ENCODE measurements around the gene AK3.

The AK3 gene

DNA sequence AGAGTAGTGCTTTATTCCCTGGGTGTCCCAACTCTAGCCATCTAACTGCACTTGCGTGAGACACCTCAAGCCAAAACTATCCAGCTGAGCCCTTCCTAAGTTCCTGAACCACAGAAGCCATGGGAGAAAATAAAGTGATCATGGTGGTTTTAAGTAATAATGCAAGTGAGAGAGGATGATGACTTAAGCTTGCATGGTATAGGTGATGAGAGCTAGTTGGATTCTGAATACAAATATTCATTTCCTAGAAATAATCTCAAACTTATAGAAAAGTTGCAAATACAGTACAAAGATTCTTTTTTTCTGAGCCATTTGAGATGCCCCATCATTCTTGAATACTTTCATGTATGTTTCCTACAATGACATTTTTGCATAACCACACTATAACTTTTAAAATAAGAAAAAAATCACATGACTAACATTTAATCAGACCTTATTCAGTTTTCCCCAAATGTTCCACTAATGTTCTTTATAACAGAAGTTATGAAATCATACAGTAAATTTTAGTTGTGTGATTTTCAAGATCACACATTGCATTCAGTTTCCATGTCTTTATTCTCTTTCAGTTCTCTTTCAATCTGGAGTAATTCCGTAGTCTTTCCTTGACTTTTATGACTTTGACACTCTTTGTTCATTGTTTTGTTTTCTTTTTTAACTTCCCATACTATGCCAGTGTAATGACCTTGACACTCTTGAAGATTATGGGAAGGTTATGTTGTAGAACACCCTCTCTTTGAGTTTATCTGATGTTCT is 5.5 kb upstream of the AK3 start:
- no peak for DNase-seq (ENCODE audit: low read depth)

DNA sequence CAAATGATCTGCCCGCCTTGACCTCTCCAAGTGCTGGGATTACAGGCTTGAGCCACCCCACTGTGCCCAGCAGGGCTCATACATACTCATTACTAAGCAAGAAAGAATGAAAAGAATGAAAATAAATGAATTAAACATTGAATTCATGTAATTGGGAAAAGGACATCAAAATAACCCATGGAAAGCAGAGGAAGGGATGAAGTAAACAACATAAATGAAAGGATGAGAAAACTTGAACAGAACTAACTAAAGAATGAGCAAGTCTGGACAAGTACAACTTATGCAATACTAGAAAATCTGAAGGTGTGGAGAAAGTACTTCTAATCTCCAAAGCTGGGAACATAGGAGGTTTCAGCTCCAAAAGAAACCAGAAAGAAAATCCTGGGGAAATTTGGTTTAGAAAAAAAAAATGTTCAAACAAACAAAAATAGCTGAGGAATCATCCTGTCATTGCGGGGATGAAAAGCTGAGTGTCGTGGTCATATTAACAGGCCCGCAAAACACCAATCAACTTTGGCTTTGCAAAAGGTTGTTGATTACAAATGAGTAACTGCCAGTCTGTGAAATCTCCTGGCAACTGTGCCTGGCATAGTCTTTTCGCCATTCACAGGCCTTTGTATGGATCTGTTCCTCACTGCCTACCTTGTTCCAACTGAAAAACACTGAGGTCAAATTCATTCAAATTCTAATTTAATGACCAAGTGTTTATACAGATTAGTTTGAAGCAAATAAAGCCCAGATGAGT is 2.3 kb upstream of the AK3 start:
- no peak for DNase-seq (ENCODE audit: low read depth)

DNA sequence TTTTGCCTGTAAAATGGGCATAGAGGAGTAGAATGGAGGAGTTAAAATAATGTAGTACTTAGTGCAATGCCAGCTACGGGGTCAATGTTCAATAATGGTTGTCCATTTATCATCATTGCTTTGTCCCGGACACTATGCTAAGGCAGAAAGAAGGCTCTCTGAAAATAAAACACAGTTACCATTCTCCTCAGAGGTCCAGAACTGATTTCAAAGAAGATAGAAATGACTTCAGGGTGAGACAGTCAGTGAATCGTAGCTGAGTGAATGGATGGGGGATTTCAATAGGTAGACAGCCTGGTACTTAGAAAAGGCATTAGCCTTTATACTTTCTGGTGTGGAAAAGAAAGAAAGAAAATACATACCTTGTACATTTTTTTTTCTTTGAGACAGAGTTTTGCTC is 1.2 kb upstream of the AK3 start:
- DNase-seq (ENCODE audit: low read depth): no peak

DNA sequence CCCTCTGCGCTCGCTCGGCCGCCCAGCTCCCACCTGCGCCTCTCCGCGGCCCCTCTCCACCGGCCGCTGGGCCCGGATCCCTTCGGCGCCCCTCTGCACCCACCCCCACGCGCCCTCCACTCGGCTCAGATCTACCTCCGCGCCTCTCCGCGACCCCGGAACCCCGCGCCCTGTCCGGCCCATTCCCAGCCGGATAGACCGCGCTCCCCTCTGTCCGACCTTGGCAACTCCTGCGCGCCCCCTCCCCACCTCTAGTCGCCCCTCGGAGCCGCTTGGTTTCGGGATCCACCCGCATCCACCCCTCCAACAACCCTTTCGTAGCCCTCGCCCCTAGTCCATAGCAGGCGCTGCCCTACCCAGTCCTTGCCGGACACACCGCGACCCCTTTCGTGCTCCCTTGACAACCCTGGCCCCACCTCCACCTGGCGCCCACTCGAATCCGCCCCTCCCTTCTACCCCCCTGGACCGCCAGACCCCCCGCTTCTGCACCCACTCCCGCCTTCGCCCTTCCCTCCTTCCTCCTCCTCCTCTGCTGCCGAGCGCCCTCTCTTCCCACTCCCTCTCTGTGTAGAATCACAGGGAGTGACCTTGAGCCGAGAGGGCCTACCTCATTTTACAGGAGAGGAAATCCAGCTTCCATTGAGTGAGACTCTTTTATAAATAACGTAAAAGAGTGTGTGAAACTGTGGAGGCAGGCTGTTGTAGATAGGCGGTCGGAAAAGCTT is 525 bp upstream of the AK3 start:
- DNase-seq (ENCODE audit: low read depth): no peak

DNA sequence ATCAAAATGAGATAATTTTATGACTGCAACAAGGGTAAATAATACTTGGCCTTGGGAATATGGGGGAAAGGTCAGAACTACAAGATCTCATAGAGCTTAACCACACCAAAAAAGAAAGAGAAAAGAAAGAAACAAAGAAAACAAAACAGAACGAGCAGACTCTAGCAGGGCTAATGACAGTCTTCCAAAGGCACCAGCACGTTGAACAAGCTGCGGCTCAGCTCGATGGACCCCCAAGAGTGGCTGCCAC is 689 bp downstream of the AK3 start:
- DNase-seq (ENCODE audit: low read depth): no peak

DNA sequence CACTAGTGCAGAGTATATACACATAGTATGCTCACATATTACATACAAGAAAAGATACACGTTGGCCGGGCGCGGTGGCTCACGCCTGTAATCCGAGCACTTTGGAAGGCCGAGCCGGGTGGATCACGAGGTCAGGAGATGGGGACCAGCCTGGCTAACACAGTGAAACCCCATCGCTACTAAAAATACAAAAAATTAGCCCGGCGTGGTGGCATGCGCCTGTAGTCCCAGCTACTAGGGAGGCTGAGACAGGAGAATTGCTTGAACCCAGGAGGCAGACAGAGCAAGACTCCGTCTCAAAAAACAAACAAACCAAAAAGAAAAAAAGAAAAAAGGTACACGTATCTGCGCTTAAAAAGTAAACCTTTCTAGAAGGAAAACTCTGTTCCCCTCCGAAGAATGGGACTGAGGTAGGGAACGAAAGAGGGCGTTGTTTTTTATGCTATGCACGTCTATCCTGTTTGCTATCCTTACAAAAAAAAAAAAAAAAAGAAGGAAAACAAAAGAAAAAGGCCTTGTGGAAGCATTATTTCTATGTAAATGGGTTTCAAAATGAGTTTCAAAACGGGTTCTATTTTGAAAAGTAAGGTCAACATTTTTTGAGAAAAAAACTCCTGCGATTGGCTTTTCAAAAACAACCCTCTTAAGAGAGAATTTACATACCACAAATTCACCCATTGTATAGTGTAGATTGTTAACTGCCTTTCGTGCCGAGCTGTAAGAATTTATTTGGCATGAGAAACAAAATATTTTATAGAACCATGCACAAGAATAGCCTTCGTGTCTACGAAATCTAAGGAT is 1.2 kb downstream of the AK3 start:
- DNase-seq (ENCODE audit: low read depth): no peak

DNA sequence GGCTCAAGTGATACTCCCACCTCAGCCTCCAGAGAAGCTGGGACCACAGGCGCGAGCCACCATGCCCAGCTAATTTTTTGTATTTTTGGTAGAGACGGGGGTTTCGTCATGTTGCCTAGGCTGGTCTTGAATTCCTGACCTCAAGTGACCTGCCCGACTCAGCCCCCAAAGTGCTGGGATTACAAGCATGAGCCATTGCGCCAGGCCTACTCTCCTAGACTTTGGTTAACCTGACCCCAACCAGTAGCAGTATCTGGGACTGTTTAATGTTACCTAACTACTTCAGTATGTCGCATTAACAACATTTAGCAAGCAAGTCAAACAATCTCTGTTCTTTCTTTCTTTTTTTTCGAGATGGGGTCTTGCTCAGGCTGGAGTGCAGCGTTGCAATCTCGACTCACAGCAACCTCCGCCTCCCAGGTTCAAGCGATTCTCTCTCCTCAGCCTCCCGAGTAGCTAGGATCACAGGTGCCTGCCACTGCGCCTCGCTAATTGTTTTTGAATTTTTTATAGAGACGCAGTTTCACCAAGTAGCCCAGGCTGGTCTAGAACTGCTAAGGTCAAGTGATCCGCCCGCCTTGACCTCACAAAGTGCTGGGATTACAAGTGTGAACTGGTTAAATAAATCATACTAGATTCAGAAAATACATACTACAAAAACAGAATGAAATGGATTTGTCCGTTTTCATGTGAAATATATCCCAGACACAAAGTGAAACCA is 2.0 kb downstream of the AK3 start:
- no peak for DNase-seq (ENCODE audit: low read depth)

DNA sequence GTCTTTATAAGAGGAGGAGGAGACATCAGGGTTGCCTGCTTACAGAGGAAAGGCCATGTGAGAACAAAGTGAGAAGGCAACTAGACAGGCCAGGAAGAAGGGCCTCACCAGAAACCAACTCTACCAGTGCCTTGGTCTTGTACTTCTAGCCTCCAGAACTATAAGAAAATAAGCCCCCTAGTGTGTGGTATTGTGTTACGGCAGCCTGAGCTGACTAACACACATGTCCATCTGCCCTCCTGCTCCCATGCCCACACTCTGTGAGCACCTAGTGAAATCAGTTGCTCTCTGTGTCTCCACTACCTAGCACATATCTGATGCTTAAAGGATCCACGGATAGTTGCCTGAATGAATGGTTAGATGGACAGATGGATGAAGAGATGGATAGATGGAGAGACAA is 6.9 kb downstream of the AK3 start:
- DNase-seq (ENCODE audit: low read depth): no peak

DNA sequence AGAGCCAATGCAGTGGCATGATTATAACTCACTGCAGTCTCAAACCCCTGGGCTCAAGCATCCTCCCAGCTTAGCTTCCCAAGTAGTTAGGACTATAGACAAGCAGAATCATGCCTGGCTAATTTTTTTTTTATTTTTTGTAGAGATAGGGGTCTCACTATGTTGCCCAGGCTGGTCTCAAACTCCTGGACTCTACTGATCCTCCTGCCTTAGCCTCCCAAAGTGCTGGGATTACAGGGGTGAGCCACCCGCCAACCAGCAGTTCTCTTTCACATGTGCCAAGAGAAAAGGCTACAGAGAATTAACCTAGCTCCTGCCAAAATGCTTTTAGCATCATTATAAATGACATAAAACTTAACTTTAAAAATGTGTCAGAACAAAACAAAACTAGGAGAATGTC is 8.1 kb downstream of the AK3 start:
- no peak for DNase-seq (ENCODE audit: low read depth)

DNA sequence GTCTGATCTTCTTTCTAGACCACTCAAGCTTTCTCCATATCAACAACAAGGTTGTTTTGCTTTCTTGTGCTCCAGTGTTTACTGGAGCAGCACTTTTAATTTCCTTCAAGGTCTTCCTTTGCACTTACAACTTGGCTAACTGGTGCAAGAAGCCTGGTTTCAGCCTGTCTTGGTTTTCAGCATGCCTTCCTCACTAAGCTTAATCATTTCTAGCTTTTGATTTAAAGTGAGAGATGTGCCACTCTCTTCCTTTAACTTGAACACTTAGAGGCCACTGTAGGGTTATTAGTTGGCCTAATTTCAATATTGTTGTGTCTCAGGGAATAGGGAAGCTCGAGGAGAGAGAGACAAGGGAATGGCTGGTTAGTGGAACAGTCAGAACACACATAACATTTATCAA is 13.4 kb downstream of the AK3 start:
- DNase-seq (ENCODE audit: low read depth): no peak

DNA sequence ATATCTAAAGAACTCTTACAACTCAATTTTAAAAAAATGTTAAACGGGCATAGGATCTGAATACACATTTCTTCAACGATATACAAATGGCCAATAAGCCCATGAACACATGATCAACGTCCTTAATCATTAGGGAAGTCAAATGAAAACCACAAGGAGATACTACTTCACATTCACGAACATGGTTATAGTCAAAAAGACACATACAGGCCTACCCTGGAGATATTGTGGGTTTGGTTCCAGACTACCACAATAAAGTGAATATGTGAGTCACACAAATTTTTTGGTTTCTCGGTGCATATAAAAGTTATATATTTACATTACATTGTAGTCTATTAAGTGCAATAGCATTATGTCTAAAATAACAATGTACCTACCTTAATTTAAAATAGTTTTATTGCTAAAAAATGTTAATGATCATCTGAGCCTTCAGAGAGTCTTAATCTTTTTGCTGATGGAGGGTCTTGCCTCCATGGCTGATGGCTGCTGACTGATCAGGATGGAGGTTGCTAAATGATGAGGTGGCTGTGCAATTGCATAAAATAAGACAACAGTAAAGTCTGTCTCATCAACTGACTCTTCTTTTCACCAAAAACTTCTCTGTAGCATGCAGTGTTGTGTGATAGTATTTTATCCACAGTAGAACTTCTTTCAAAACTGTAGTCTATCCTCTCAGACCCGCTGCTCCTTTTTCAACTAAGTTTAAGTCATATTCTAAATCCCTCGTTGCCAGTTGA is 15.1 kb downstream of the AK3 start:
- no peak for DNase-seq (ENCODE audit: low read depth)

DNA sequence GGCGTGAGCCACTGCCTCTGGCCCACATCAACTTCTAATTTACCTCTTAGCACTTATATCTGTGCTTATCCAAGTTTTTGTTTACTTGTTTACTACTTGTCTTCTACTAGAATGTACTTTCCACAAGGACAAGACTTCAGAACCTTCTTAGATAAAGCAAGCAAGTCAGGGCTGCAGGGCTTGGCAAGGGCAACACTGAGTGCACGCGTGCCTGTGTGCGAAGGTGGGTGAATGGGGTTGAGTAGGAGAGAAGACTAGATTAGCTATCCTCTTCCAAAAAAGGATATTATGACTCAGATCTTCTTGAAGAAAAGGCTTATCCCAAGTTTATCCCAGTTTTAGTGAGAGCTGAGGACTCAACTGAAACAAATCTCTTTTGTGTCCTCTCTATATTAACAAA is 19.3 kb downstream of the AK3 start:
- DNase-seq (ENCODE audit: low read depth): no peak

DNA sequence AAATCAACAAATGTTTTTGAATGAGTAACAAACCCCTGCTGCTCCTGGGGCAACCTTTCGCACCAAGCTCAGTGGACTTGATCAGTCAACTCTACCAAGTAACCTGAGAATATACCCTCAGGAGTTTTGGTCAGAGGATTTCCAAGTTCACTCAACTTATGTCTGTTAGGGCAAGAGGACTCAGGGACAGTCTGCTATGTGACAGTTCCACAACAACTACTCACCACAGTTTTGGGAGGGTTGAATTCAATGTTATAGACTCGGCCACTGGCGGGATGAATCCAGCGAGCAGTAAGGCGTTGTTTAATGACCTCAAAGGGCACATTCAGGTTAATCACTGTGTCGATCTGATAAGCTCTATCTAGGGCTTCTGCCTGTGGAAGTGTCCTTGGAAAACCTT is 22.1 kb downstream of the AK3 start:
- no peak for DNase-seq (ENCODE audit: low read depth)

DNA sequence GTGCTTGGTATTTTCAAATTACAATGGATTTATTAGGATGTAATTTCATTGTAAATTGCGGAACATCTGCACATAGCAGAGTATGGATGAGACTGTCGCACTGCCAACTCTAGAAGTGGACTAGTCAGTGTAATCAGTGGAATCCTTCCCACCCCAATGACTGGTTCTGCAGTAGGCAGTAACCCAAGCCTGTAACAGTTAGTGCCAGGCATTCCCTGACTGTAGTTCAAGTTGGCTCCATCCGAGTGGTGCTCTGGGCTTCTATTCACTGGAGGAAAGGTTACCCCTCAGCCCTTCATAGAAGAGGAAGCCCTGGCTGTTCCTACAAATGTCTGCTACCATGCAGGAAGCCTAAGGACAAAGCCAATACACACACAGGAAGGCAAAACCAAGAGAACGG is 23.2 kb downstream of the AK3 start:
- no peak for DNase-seq (ENCODE audit: low read depth)

DNA sequence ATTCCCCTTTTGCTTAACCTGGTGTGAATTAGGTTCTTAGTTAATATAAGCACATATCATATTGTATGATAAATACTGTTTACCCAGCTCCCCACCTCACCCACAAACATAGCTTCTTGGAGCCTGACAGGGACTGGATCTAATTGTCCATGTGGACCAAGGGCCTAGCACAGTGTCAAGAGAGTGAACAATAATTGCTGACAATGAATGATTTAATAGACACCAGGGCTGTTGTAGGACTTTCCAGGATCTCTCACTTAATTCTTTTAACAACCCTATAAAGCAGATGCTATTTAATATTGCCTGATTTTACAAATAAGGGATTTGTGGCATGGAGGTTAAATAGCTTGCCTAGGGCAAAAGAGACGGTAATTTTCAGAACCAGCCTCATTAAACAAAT is 24.8 kb downstream of the AK3 start:
- no peak for DNase-seq (ENCODE audit: low read depth)

DNA sequence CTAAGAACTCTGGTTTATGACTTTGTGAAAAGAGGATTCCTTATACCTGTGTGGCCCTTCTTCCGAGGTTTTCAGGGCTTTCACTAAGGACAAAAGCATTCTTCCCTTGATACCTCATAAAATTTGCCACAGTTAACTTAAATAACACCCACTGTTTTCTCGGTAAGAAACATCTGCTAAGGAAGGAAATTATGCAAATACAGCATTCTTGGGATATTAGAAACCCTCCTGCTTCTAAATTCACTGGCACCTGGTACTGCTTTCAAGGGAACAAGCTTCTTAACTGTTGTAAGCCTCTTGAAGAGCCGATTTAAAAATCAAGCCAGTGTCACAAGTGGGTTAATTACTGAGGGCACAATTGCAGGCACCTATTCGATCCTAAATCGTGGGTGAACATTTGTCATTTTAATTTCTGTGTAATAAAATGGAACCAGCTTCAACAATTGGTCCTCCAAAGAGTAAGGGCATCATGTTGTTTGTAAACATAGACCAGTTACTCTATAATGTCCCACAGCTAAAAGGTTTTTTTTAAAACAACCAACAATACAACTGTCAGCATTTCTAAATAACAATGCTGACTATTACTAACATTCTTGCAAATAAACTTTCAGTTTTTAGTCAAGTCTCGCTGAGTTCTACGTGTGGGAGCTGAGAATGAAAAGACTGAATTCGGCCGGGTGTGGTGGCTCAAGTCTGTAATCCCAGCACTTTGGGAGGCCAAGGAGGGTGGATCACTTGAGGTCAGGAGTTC is 26.6 kb downstream of the AK3 start:
- DNase-seq (ENCODE audit: low read depth): no peak

DNA sequence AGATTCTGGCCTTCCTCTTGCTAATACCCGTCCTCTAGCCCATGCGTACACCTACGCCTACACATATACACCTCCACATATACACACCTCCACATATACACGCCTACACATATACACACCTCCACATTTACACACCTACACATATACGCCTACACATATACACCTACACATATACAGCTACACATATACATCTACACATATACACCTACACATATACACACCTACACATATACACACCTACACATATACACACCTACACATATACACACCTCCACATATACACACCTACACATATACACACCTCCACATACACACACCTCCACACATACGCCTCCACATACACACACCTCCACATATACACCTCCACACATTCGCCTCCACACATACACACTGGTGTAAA is 27.2 kb downstream of the AK3 start:
- no peak for DNase-seq (ENCODE audit: low read depth)

DNA sequence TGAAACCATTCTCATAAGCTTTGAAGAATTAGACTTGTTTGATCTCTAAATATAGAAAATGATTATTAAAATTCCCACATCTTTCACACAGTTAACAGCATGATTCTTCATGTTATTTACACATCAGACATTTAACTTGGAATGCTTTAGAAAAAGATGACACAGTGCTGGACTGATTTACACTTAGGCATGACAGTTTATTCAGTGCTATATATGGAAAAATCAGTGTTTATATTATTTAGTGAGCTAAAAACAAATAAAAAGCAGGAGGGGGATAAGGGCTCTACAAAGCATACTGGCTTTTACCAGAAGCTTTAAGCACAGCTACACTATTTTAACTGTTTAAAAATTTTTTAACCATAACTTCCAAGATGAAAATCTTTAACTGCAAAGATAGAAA is 31.6 kb downstream of the AK3 start:
- no peak for DNase-seq (ENCODE audit: low read depth)

DNA sequence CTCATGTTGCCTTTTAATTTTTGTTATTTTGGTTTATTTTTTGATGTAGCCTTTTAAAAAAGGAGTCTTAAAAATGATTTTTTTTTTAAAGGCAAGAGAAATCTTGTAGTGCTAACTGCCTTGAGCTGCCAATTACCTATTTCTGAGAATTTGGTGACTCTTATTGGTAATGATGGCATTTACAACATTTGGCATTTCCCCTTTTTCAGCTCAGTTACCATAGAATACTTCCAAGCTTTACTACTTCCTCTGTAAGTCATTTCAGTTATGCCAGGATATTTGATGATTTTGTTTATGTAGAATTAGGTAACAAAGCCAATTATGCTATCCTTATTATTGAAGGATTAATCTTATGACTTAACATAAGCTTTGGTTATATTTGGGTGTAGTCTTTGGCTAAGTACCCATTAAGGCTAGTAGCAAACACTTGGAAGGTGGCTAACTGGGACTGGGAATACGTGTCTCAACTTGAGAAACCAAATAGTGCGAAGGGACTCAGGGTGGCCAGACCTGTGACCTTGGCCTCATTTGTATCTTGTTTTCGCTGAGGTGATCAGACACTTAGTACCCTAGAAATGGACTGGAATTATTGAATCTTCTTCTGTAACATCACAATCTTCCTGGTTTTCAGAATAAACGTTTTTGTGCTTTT is 33.9 kb downstream of the AK3 start:
- DNase-seq (ENCODE audit: low read depth): no peak

DNA sequence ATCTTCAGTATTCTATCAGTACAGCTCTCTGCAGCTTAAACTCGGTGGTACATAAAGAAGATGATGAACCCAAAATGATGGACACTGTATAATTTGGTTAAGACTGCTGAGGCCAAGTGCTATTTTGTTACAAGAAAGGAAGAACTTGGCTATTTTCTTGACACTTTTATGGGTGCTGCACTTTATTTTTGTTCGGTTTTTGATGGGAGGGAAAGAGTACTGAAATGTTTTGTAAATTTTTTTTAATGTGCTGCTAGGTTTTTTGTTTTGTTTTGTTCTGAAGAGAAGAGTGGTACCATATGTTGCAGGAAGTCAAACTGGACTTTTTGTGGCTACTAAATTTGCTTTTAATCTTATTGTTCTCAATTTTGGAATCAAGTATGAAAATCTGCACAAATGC is 35.0 kb downstream of the AK3 start:
- DNase-seq (ENCODE audit: low read depth): no peak
